GM19099 (cell line): ENCODE data around the gene RNF4.

Source experiments
- POLR2A ChIP-seq: IDR thresholded peaks from 3 replicates; pipeline ENCODE4 v1.6.1; 2011; ENCODE audit warnings: low read depth; ENCODE audit not compliant: insufficient read length; ENCODE audit errors: extremely low read depth

Gene RNF4

GRCh38 chr4:2446656-2447564 lies 22.0 kb upstream of the RNF4 start:
- no peak for TF ChIP-seq POLR2A

GRCh38 chr4:2448589-2448988 lies 20.3 kb upstream of the RNF4 start:
- no peak for TF ChIP-seq POLR2A

GRCh38 chr4:2449051-2449450 lies 19.9 kb upstream of the RNF4 start:
- no peak for TF ChIP-seq POLR2A

- TF ChIP-seq POLR2A, result no peak
These were observed 19.2 kb upstream of the RNF4 start for GRCh38 chr4:2449511-2450392.

GRCh38 chr4:2450394-2451035 lies 18.4 kb upstream of the RNF4 start:
- TF ChIP-seq POLR2A, result no peak

GRCh38 chr4:2451036-2451520 lies 17.8 kb upstream of the RNF4 start:
- TF ChIP-seq POLR2A, result no peak

GRCh38 chr4:2451821-2452785 lies 16.8 kb upstream of the RNF4 start:
- no peak for TF ChIP-seq POLR2A

- TF ChIP-seq POLR2A, result no peak
These were observed 11.2 kb upstream of the RNF4 start for GRCh38 chr4:2457481-2458295.

GRCh38 chr4:2458546-2459491 lies 10.1 kb upstream of the RNF4 start:
- no peak for TF ChIP-seq POLR2A

GRCh38 chr4:2459589-2460349 lies 9.1 kb upstream of the RNF4 start:
- no peak for TF ChIP-seq POLR2A

GRCh38 chr4:2461246-2461960 lies 7.5 kb upstream of the RNF4 start:
- no peak for TF ChIP-seq POLR2A
